H1 (cell line): Measurements from ENCODE around the gene HCST. TPM values are rescaled to one million over a fixed set of nuclear protein-coding genes. Genes with fewer than 3 reads are reported as not detected.

Source experiments
- CTCF ChIA-PET: fragments of 300-600 bp; sonication (Branson Sonifier 250); formaldehyde crosslinking; loops from one replicate; lab custom pipeline; 2021; ENCODE audit not compliant: partially characterized antibody; lab: Charles Lee
- POLR2A ChIA-PET: fragments of 300-600 bp; sonication (Branson Sonifier 250); formaldehyde crosslinking; loops from one replicate; lab custom pipeline; 2021; ENCODE audit warnings: inconsistent platforms; ENCODE audit not compliant: partially characterized antibody; lab: Charles Lee
- DNase-seq, 2 experiments: peaks; one replicate each; pipeline versions ENCODE4 v3.0.0 to v3.0.0-alpha.2; 2010 to 2022; ENCODE audit warnings: low spot score in 2 of 2, low read depth in 1 of 2, mixed read lengths in 1 of 2
- FAIRE-seq: peaks from 2 replicates; lab custom pipeline; 2011; peaks lifted over from hg19 to GRCh38; lab: Jason Lieb, UNC
- H2AFZ ChIP-seq: 2 replicates; pipeline ENCODE4 v1.8.1; 2012; ENCODE audit warnings: low read length, inconsistent platforms
- H2AK5ac ChIP-seq: 2 replicates; pipeline ENCODE4 v1.6.1; 2013; ENCODE audit warnings: low read depth, low read length
- H2BK120ac ChIP-seq: replicated peaks from 2 replicates; pipeline ENCODE3; 2013; ENCODE audit warnings: low read depth, low read length, inconsistent platforms
- H2BK12ac ChIP-seq: 2 replicates; pipeline ENCODE4 v1.6.1; 2013; ENCODE audit warnings: low read depth, low read length
- H2BK15ac ChIP-seq: 2 replicates; pipeline ENCODE4 v1.6.1; 2013; ENCODE audit warnings: low read length
- H2BK20ac ChIP-seq: 2 replicates; pipeline ENCODE4 v1.6.1; 2013; ENCODE audit warnings: low read length
- H2BK5ac ChIP-seq: 2 replicates; pipeline ENCODE4 v1.6.1; 2013; ENCODE audit warnings: low read depth, low read length
- H3K14ac ChIP-seq: 2 replicates; pipeline ENCODE4 v1.6.1; 2013; ENCODE audit warnings: inconsistent platforms; ENCODE audit not compliant: insufficient read length
- H3K18ac ChIP-seq: 2 replicates; pipeline ENCODE4 v1.6.1; 2013; ENCODE audit warnings: low read length; ENCODE audit errors: extremely low read depth
- H3K23ac ChIP-seq: 2 replicates; pipeline ENCODE4 v1.6.1; 2013; ENCODE audit warnings: inconsistent platforms; ENCODE audit not compliant: insufficient read length
- H3K23me2 ChIP-seq: 2 replicates; pipeline ENCODE4 v1.6.1; 2013; ENCODE audit warnings: low read depth, low read length
- H3K27ac ChIP-seq: 2 replicates; pipeline ENCODE4 v1.6.1; 2011; ENCODE audit warnings: low read depth, low read length, inconsistent platforms
- H3K27me3 ChIP-seq, 4 experiments: replicated peaks in 1 of 4; 1 replicate in 1 of 4; 2 replicates in 3 of 4; pipeline versions ENCODE4 v1.6.1 to v1.8.1; 2011 to 2013; ENCODE audit warnings: low read length in 3 of 4, mild to moderate bottlenecking in 3 of 4, inconsistent platforms in 2 of 4, mixed read lengths in 2 of 4, moderate library complexity in 1 of 4; ENCODE audit not compliant: control insufficient read depth in 3 of 4, insufficient read depth in 3 of 4; ENCODE audit errors: extremely low read depth in 1 of 4
- H3K36me3 ChIP-seq, 4 experiments: 2 replicates each; pipeline versions ENCODE4 v1.6.1 to v1.8.1; 2011 to 2013; ENCODE audit warnings: mild to moderate bottlenecking in 4 of 4, low read length in 3 of 4, moderate library complexity in 2 of 4, control low read depth in 1 of 4, inconsistent platforms in 1 of 4; ENCODE audit not compliant: insufficient read depth in 4 of 4, control insufficient read depth in 2 of 4
- H3K4ac ChIP-seq: replicated peaks from 2 replicates; pipeline ENCODE3; 2013; ENCODE audit warnings: low read length, low read depth, mixed read lengths, inconsistent platforms; ENCODE audit not compliant: insufficient read length
- H3K4me1 ChIP-seq, 4 experiments: replicated peaks in 1 of 4; 1 replicate in 1 of 4; 2 replicates in 3 of 4; pipeline versions ENCODE4 v1.6.1 to v1.8.1; 2011 to 2013; ENCODE audit warnings: low read length in 3 of 4, inconsistent platforms in 2 of 4, mixed read lengths in 1 of 4; ENCODE audit not compliant: insufficient read depth in 4 of 4, control insufficient read depth in 3 of 4
- H3K4me2 ChIP-seq, 2 experiments: 2 replicates each; pipeline versions ENCODE4 v1.6.1 to v1.8.1; 2011 to 2013; ENCODE audit warnings: low read depth in 2 of 2, low read length in 2 of 2, control low read depth in 1 of 2, inconsistent platforms in 1 of 2, mild to moderate bottlenecking in 1 of 2; ENCODE audit not compliant: insufficient read depth in 1 of 2
- H3K4me3 ChIP-seq, 4 experiments: fragments of 200-600, 300-600 bp in 1 of 4; sonication (generic), shearing (Covaris generic), sonication (Bioruptor Twin) in 1 of 4; 2 replicates each; pipeline versions ENCODE4 v1.5.1 to v1.8.1; 2011 to 2016; ENCODE audit warnings: low read length in 4 of 4, low read depth in 3 of 4, control low read depth in 2 of 4, inconsistent platforms in 2 of 4, mild to moderate bottlenecking in 2 of 4, mixed read lengths in 1 of 4, moderate library complexity in 1 of 4; ENCODE audit not compliant: insufficient read depth in 2 of 4; ENCODE audit errors: extremely low read depth in 1 of 4
- H3K56ac ChIP-seq: replicated peaks from 2 replicates; pipeline ENCODE3; 2013; ENCODE audit warnings: low read depth, mild to moderate bottlenecking, mixed read lengths, low read length, inconsistent platforms; ENCODE audit not compliant: insufficient read length
- H3K79me1 ChIP-seq: 2 replicates; pipeline ENCODE4 v1.6.1; 2013; ENCODE audit warnings: low read depth, low read length, control low read depth
- H3K79me2 ChIP-seq, 2 experiments: 2 replicates each; pipeline versions ENCODE4 v1.6.1 to v1.8.1; 2012 to 2013; ENCODE audit warnings: low read length in 2 of 2, mild to moderate bottlenecking in 2 of 2, inconsistent platforms in 1 of 2; ENCODE audit not compliant: insufficient read depth in 2 of 2, control insufficient read depth in 1 of 2
- H3K9ac ChIP-seq, 4 experiments: replicated peaks in 1 of 4; 1 replicate in 1 of 4; 2 replicates in 3 of 4; pipeline versions ENCODE4 v1.6.1 to v1.8.1; 2011 to 2013; ENCODE audit warnings: low read depth in 3 of 4, low read length in 3 of 4, control low read depth in 2 of 4, mild to moderate bottlenecking in 2 of 4, moderate library complexity in 2 of 4, inconsistent platforms in 1 of 4; ENCODE audit errors: extremely low read depth in 1 of 4
- H3K9me3 ChIP-seq, 2 experiments: 2 replicates each; pipeline versions ENCODE4 v1.6.1 to v1.8.1; 2012 to 2013; ENCODE audit warnings: mild to moderate bottlenecking in 2 of 2, moderate library complexity in 2 of 2, control low read depth in 1 of 2, inconsistent platforms in 1 of 2, low read depth in 1 of 2, low read length in 1 of 2, mixed read lengths in 1 of 2; ENCODE audit not compliant: insufficient read depth in 2 of 2
- H4K20me1 ChIP-seq, 2 experiments: replicated peaks in 1 of 2; 2 replicates each; pipeline versions ENCODE3 to v1.8.1; 2011 to 2013; ENCODE audit warnings: inconsistent platforms in 2 of 2, low read length in 2 of 2, mild to moderate bottlenecking in 1 of 2; ENCODE audit not compliant: insufficient read depth in 2 of 2, control insufficient read depth in 1 of 2
- H4K5ac ChIP-seq: 2 replicates; pipeline ENCODE4 v1.6.1; 2013; ENCODE audit warnings: low read length, low read depth, mixed read lengths, inconsistent platforms; ENCODE audit not compliant: insufficient read length
- H4K8ac ChIP-seq: 2 replicates; pipeline ENCODE4 v1.8.0; 2013; ENCODE audit warnings: mild to moderate bottlenecking, moderate library complexity, low read length, inconsistent platforms; ENCODE audit not compliant: insufficient read depth; ENCODE audit errors: extremely low read depth
- H4K91ac ChIP-seq: replicated peaks from 2 replicates; pipeline ENCODE3; 2013; ENCODE audit warnings: low read length, mixed read lengths, inconsistent platforms; ENCODE audit not compliant: insufficient read length
- CREB1 ChIP-seq: IDR thresholded peaks from 2 replicates; pipeline ENCODE4 v1.6.1; 2012; ENCODE audit warnings: inconsistent platforms
- FOSL1 ChIP-seq: IDR thresholded peaks from 2 replicates; pipeline ENCODE4 v1.6.1; 2011; ENCODE audit warnings: mild to moderate bottlenecking, low read depth, low read length, moderate library complexity; ENCODE audit not compliant: insufficient read depth
- GABPA ChIP-seq: IDR thresholded peaks from 2 replicates; pipeline ENCODE4 v1.6.1; 2011; ENCODE audit warnings: mild to moderate bottlenecking, low read length, moderate library complexity, borderline replicate concordance; ENCODE audit not compliant: insufficient read depth
- JUN ChIP-seq: IDR thresholded peaks from 2 replicates; pipeline ENCODE4 v1.6.1; 2011; ENCODE audit warnings: low read depth, mild to moderate bottlenecking, improper control_type of control experiment, low read length
- JUND ChIP-seq: IDR thresholded peaks from 2 replicates; pipeline ENCODE4 v1.6.1; 2011; ENCODE audit warnings: mild to moderate bottlenecking, improper control_type of control experiment, low read length
- KDM5A ChIP-seq: fragments of 200-600 bp; IDR thresholded peaks from 2 replicates; pipeline ENCODE4 v1.7.1; 2012; ENCODE audit warnings: mild to moderate bottlenecking, low read length, inconsistent platforms, mixed read lengths
- PHF8 ChIP-seq: fragments of 200-600 bp; sonication (generic); conservative IDR thresholded peaks from 2 replicates; pipeline ENCODE4 v1.7.1; 2012; ENCODE audit warnings: low read depth, mild to moderate bottlenecking, inconsistent platforms, low read length, moderate library complexity
- POU5F1 ChIP-seq: IDR thresholded peaks from 2 replicates; pipeline ENCODE4 v1.6.1; 2011; ENCODE audit warnings: low read depth, mild to moderate bottlenecking, low read length, moderate library complexity
- RAD21 ChIP-seq, 2 experiments: IDR thresholded peaks in 1 of 2; conservative IDR thresholded peaks in 1 of 2; 2 replicates each; pipeline ENCODE4 v1.6.1; 2011; ENCODE audit warnings: low read depth in 2 of 2, low read length in 2 of 2, improper control_type of control experiment in 1 of 2, inconsistent platforms in 1 of 2, mild to moderate bottlenecking in 1 of 2, moderate library complexity in 1 of 2
- SUZ12 ChIP-seq: fragments of 200-600 bp; sonication (generic); IDR thresholded peaks from 2 replicates; pipeline ENCODE4 v1.6.1; 2012; ENCODE audit warnings: mild to moderate bottlenecking, inconsistent platforms, low read length, moderate library complexity, mixed read lengths
- TAF1 ChIP-seq: IDR thresholded peaks from 2 replicates; pipeline ENCODE4 v1.6.1; 2011; ENCODE audit warnings: mild to moderate bottlenecking, low read depth, low read length
- TEAD4 ChIP-seq: IDR thresholded peaks from 2 replicates; pipeline ENCODE4 v1.6.1; 2012; ENCODE audit warnings: low read depth, low read length, inconsistent platforms, mixed read lengths
- WGBS, 2 experiments: shearing (Covaris generic) in 1 of 2; methylation state at CpG; one replicate each; pipeline versions ENCODE4 v1.1.6 to v1.1.7; 2013 to 2015; ENCODE audit warnings: low lambda C conversion rate in 2 of 2, mixed read lengths in 2 of 2, inconsistent platforms in 1 of 2, low coverage in 1 of 2, missing lambda C conversion rate in 1 of 2; ENCODE audit not compliant: insufficient replicate concordance in 2 of 2, insufficient coverage in 1 of 2, insufficient read length in 1 of 2; ENCODE audit errors: extremely low coverage in 1 of 2, missing lambda C conversion rate in 1 of 2; 5-methylcytosine and 5-hydroxymethylcytosine counted together
- polyA plus RNA-seq, 7 experiments: library from polyadenylated mRNA; depleted of rRNA in 3 of 7; stranded (reverse) in 5 of 7; unstranded in 2 of 7; fragments of >200 nt in 5 of 7; fragments of 200-250 nt in 2 of 7; gene quantifications; 1 replicate in 5 of 7; 2 replicates in 1 of 7; 4 replicates in 1 of 7; pipeline versions ENCODE4 v1.2.1 to v1.2.3, GENCODE V29; 2011 to 2013; ENCODE audit warnings: missing spikeins in 2 of 7, mixed read lengths in 2 of 7
- total RNA-seq: library from RNA; stranded (reverse); fragmentation: NEBNext Ultra II Directional; extraction: Animal tissue kit (Norgen Biotek cat#: 25700); gene quantifications from 2 replicates; pipeline ENCODE4 v1.2.1, GENCODE V29; 2021
- TF ChIP-seq, protein P1 (sequence below): IDR thresholded peaks from 2 replicates; pipeline ENCODE4 v1.6.1; 2012; ENCODE audit warnings: inconsistent platforms

HCST gene
- total and polyA plus RNA-seq, 2 of the 8 experiments (the other 6 are each of a cell fraction or from before 2014, with no cell fraction given), result 2.8 TPM; not detected in 1

DNA sequence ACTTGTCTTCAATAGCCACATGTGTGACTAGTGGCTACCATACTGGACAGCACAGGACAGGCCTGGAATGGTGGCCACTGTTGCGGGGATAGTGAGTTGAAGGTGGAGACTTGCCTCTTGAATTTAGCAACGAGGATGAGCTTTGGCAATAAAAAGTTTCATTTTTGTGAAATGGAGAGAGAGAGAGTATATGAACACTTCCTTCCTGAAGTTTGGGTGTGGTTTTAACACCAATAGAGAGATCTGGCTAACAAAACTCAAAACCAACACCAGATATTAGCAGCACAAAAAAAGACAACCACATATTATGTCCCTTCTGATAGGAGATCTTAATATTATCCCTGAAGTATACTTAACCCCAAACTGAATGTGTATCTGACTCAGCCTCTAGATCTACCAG lies 27.5 kb downstream of the HCST start:
- no peak overlapping the region for H3K18ac ChIP-seq
- no peak overlapping the region for H2BK15ac ChIP-seq
- H3K4me1 ChIP-seq, result peaks cover 0 to 5% (median 0%) of the 10 kb centered on the region in 4 experiments; a peak in 2 of 7 replicates
- no peak overlapping the region for H3K23ac ChIP-seq
- no peak for FAIRE-seq
- peaks cover 0 to 3% of the 10 kb centered on the region in 2 experiments; a peak in 1 of 4 replicates for H3K9me3 ChIP-seq
- H2BK20ac ChIP-seq, result no peak overlapping the region
- WGBS, 2 experiments, result 74% methylated on average over 2 of the region's 2 CpGs; no CpG with 5 or more reads in 1 of the 2 experiments
- H4K5ac ChIP-seq, result no peak overlapping the region
- H3K36me3 ChIP-seq, result no peaks in the 10 kb centered on the region
- no peak overlapping the region for H3K14ac ChIP-seq
- H2BK5ac ChIP-seq, result no peak overlapping the region
- no peak overlapping the region for H3K4me2 ChIP-seq
- no peak overlapping the region for H2BK120ac ChIP-seq
- H3K56ac ChIP-seq, result no peak overlapping the region
- DNase-seq, result no peak
- ChIA-PET POLR2A (no interaction called here), CTCF (interaction anchor here (1.1 to 2.8 kb wide), 2 partner anchors 46 to 77 kb away, joined by 3 to 23 read pairs; partner anchors contain the start of gene NPHS1)
- H4K8ac ChIP-seq, result no peak overlapping the region
- no peak overlapping the region for H3K9ac ChIP-seq
- H3K27me3 ChIP-seq, result no peaks in the 10 kb centered on the region
- H3K79me1 ChIP-seq, result no peaks in the 10 kb centered on the region
- no peak overlapping the region for H2BK12ac ChIP-seq
- no peak overlapping the region for H2AFZ ChIP-seq
- H4K91ac ChIP-seq, result no peak overlapping the region
- no peaks in the 10 kb centered on the region for H3K79me2 ChIP-seq
- no peak overlapping the region for H3K4ac ChIP-seq
- no peaks in the 10 kb centered on the region for H4K20me1 ChIP-seq
- TF ChIP-seq CREB1 (no peak), RAD21 (IDR thresholded peaks at IDR 0.05 in 1 of 2, conservative IDR thresholded peaks at IDR 0.05 in 1 of 2; ENCODE audit: low read depth in 2 of 2, low read length in 2 of 2) (no peak), PHF8 (no peak), GABPA (no peak), FOSL1 (no peak), TAF1 (no peak), TEAD4 (no peak), KDM5A (no peak), POU5F1 (no peak), JUND (no peak), SUZ12 (no peak), JUN (no peak)
- TF ChIP-seq, protein P1, sequence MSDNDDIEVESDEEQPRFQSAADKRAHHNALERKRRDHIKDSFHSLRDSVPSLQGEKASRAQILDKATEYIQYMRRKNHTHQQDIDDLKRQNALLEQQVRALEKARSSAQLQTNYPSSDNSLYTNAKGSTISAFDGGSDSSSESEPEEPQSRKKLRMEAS, result no peak
- no peak overlapping the region for H3K4me3 ChIP-seq
- no peaks in the 10 kb centered on the region for H3K23me2 ChIP-seq
- H3K27ac ChIP-seq, result no peak overlapping the region
- H2AK5ac ChIP-seq, result no peak overlapping the region
